OCI-LY1 (cell line): ENCODE measurements around the gene CARD6.

Experiments used
- CTCF ChIP-seq: fragments of 200-600 bp; sonication (generic), shearing (Covaris generic); IDR thresholded peaks from 2 replicates; pipeline ENCODE4 v1.5.1; 2017; ENCODE audit warnings: mild to moderate bottlenecking, antibody characterized with exemption, low read length, moderate library complexity, mixed read lengths
- EZH2 ChIP-seq: fragments of 200-600 bp; sonication (generic), shearing (Covaris generic); IDR thresholded peaks from 2 replicates; pipeline ENCODE4 v1.8.0; 2017; ENCODE audit warnings: borderline replicate concordance, mixed run types, mild to moderate bottlenecking, antibody characterized with exemption, low read length, moderate library complexity, mixed read lengths

GRCh38 chr5:40812125-40812524 lies 29.0 kb upstream of the CARD6 start:
- TF ChIP-seq CTCF (no peak), EZH2 (no peak)
